Endothelial cell of umbilical vein (primary cell): ENCODE measurements around the gene HOMER1. TPM values are rescaled to one million over a fixed set of nuclear protein-coding genes. Genes with fewer than 3 reads are reported as not detected.

Experiments
- BruUV-seq: library from RNA; stranded (reverse); fragments of 400-500 nt; replicated peaks from 2 replicates; lab custom pipeline; 2021; lab: Mats Ljungman, UMichigan
- CTCF ChIA-PET: fragments of 300-600, 350-600 bp; sonication (Branson Sonifier 250); formaldehyde crosslinking; loops from one replicate; lab custom pipeline; 2021; ENCODE audit warnings: antibody characterized with exemption, inconsistent platforms; lab: Charles Lee
- POLR2A ChIA-PET: fragments of 300-600, 350-600 bp; sonication (Branson Sonifier 250); formaldehyde crosslinking; loops from one replicate; lab custom pipeline; 2021; ENCODE audit warnings: antibody characterized with exemption, inconsistent platforms; lab: Charles Lee
- DNase-seq: peaks from one replicate; pipeline ENCODE4 v3.0.0-alpha.2; 2011; ENCODE audit warnings: low read depth, low spot score
- FAIRE-seq: peaks from 2 replicates; lab custom pipeline; 2011; peaks lifted over from hg19 to GRCh38; lab: Jason Lieb, UNC
- H2AFZ ChIP-seq: 2 replicates; pipeline ENCODE4 v1.6.0; 2012; ENCODE audit warnings: low read depth, low read length, control low read depth, inconsistent platforms
- H3K27ac ChIP-seq: 2 replicates; pipeline ENCODE4 v1.5.1; 2011; ENCODE audit warnings: low read depth, mild to moderate bottlenecking, control low read depth, low read length, moderate library complexity; ENCODE audit not compliant: insufficient read depth
- H3K27me3 ChIP-seq, 2 experiments: 2 replicates each; pipeline versions ENCODE4 v1.6.0 to v1.6.1; 2011; ENCODE audit warnings: low read length in 2 of 2, mixed read lengths in 1 of 2; ENCODE audit not compliant: control insufficient read depth in 2 of 2, insufficient read depth in 2 of 2
- H3K36me3 ChIP-seq, 2 experiments: 2 replicates in 1 of 2; 3 replicates in 1 of 2; pipeline ENCODE4 v1.5.1; 2011; ENCODE audit warnings: low read length in 2 of 2, mild to moderate bottlenecking in 1 of 2, moderate library complexity in 1 of 2; ENCODE audit not compliant: control insufficient read depth in 2 of 2, insufficient read depth in 2 of 2; ENCODE audit errors: extremely low read depth in 1 of 2
- H3K4me1 ChIP-seq: 3 replicates; pipeline ENCODE4 v1.5.1; 2011; ENCODE audit warnings: mild to moderate bottlenecking, low read length; ENCODE audit not compliant: control insufficient read depth, insufficient read depth; ENCODE audit errors: extremely low read depth
- H3K4me2 ChIP-seq: 2 replicates; pipeline ENCODE4 v1.6.1; 2011; ENCODE audit warnings: low read length, control low read depth, mixed read lengths; ENCODE audit not compliant: insufficient read depth
- H3K4me3 ChIP-seq, 3 experiments: fragments of 200-600 bp in 1 of 3; sonication (generic), shearing (Covaris generic) in 1 of 3; replicated peaks in 1 of 3; 2 replicates each; pipeline ENCODE4 v1.5.1; 2011 to 2016; ENCODE audit warnings: control low read depth in 3 of 3, low read length in 3 of 3, mild to moderate bottlenecking in 2 of 3, inconsistent platforms in 1 of 3, low read depth in 1 of 3, moderate library complexity in 1 of 3; ENCODE audit not compliant: insufficient read depth in 1 of 3
- H3K79me2 ChIP-seq: 2 replicates; pipeline ENCODE4 v1.6.0; 2012; ENCODE audit warnings: low read length, inconsistent platforms; ENCODE audit not compliant: control insufficient read depth, insufficient read depth
- H3K9ac ChIP-seq: replicated peaks from 2 replicates; pipeline ENCODE3; 2011; ENCODE audit warnings: low read length, control low read depth; ENCODE audit not compliant: insufficient read depth; ENCODE audit errors: extremely low read depth
- H3K9me1 ChIP-seq: replicated peaks from 3 replicates; pipeline ENCODE4 v1.6.0; 2011; ENCODE audit warnings: mild to moderate bottlenecking, low read length; ENCODE audit not compliant: control insufficient read depth, insufficient read depth; ENCODE audit errors: extremely low read depth
- H3K9me3 ChIP-seq: replicated peaks from 2 replicates; pipeline ENCODE4 v1.5.1; 2012; ENCODE audit warnings: low read length, inconsistent platforms; ENCODE audit not compliant: control insufficient read depth, insufficient read depth
- H4K20me1 ChIP-seq: replicated peaks from 2 replicates; pipeline ENCODE3; 2011; ENCODE audit warnings: mild to moderate bottlenecking, low read length; ENCODE audit not compliant: control insufficient read depth, insufficient read depth; ENCODE audit errors: extremely low read depth
- EZH2 ChIP-seq: IDR thresholded peaks from 2 replicates; pipeline ENCODE4 v1.6.1; 2012; ENCODE audit warnings: borderline replicate concordance, low read depth, mild to moderate bottlenecking, moderate library complexity, low read length, inconsistent platforms; ENCODE audit not compliant: severe bottlenecking
- FOS ChIP-seq: IDR thresholded peaks from 2 replicates; pipeline ENCODE4 v1.6.1; 2011; ENCODE audit warnings: mild to moderate bottlenecking, low read length, moderate library complexity, borderline replicate concordance; ENCODE audit not compliant: insufficient read depth
- GATA2 ChIP-seq: IDR thresholded peaks from 2 replicates; pipeline ENCODE4 v1.7.0; 2011; ENCODE audit warnings: low read depth, mild to moderate bottlenecking, moderate library complexity, mixed read lengths, low read length; ENCODE audit not compliant: insufficient read length, insufficient read depth
- JUN ChIP-seq: IDR thresholded peaks from 2 replicates; pipeline ENCODE4 v1.6.1; 2011; ENCODE audit warnings: borderline replicate concordance, low read depth; ENCODE audit not compliant: insufficient read length, insufficient read depth
- MYC ChIP-seq: IDR thresholded peaks from one replicate; pipeline ENCODE4 v1.6.1; 2011; ENCODE audit warnings: mild to moderate bottlenecking, low read depth, low read length
- POLR2A ChIP-seq: IDR thresholded peaks from 2 replicates; pipeline ENCODE4 v1.6.1; 2012; ENCODE audit warnings: low read depth, mild to moderate bottlenecking, control low read depth, low read length
- POLR2AphosphoS5 ChIP-seq: IDR thresholded peaks from 2 replicates; pipeline ENCODE4 v1.6.1; 2012; ENCODE audit warnings: low read depth, mild to moderate bottlenecking, control low read depth, low read length, moderate library complexity; ENCODE audit not compliant: insufficient read depth
- dilution Hi-C: fragments of 300-500 bp; cut with MboI; formaldehyde crosslinking; loops from one replicate; pipeline ENCODE4 v1.15.0; 2019; ENCODE audit warnings: low sequenced_read_pairs; ENCODE audit not compliant: extremely low pct_ligation_motif_present
- intact Hi-C: fragments of 100-400 bp; cut with micrococcal nuclease; formaldehyde crosslinking; loops from one replicate; pipeline ENCODE4 v1.10.0; 2022
- polyA plus RNA-seq, 4 experiments: library from polyadenylated mRNA; depleted of rRNA in 3 of 4; stranded (reverse) in 3 of 4; unstranded in 1 of 4; fragments of >200 nt; gene quantifications; 2 replicates each; pipeline versions ENCODE4 v1.2.1 to v1.2.3, GENCODE V29; 2011 to 2012; ENCODE audit warnings: missing spikeins in 1 of 4
- total RNA-seq: library from RNA; stranded (reverse); gene quantifications from 2 replicates; pipeline ENCODE4 v1.2.3, GENCODE V29; 2021
- TF ChIP-seq, protein P1 (sequence below): IDR thresholded peaks from 2 replicates; pipeline ENCODE4 v1.6.1; 2011; ENCODE audit not compliant: insufficient read depth, insufficient read length
- TF ChIP-seq, protein P2 (sequence below), 2 donors: IDR thresholded peaks; 1 replicate in 1 of 2; 2 replicates in 1 of 2; pipeline ENCODE4 v1.5.1; 2011; ENCODE audit warnings: low read length in 2 of 2, mild to moderate bottlenecking in 2 of 2, moderate library complexity in 2 of 2, control low read depth in 1 of 2, inconsistent platforms in 1 of 2, low read depth in 1 of 2; ENCODE audit not compliant: insufficient read depth in 1 of 2; ENCODE audit errors: extremely low read depth in 1 of 2

The HOMER1 gene
- total and polyA plus RNA-seq, 2 donors (not counting 3 experiments of a cell fraction or from before 2014, with no cell fraction given), result 0.57 to 3.9 TPM

DNA sequence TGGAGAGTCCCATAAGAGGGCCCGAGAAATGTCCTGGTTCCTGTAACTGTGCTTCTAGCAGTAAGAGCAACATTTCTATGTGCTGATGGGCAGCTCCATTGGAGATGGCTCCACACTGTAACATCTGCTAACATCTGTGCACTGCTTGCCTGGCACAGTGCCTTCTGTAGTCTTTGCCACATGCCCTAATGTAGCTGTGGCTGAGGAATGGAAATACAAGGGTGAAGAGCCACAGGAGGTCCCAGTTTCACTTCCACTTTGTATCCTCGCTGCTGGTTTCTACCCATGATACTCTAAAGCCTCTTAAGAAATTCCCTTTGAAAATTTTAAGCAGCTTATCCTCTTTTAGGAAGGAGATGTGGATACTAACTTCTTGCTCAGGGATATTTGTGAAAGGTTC lies 97.4 kb downstream of the HOMER1 start:
- H3K9me1 ChIP-seq, result no peaks in the 10 kb centered on the region
- BruUV-seq, result no TSS peak
- H3K9me3 ChIP-seq, result no peaks in the 10 kb centered on the region
- H3K4me1 ChIP-seq, result no peaks in the 10 kb centered on the region
- H4K20me1 ChIP-seq, result no peaks in the 10 kb centered on the region
- DNase-seq (no peak), FAIRE-seq (no peak)
- dilution Hi-C loops (no loop called here), intact Hi-C loops (no loop called here)
- TF ChIP-seq MYC, result no peak
- TF ChIP-seq EZH2, result no peak
- TF ChIP-seq FOS, result no peak
- no peak for TF ChIP-seq JUN
- TF ChIP-seq POLR2AphosphoS5, result no peak
- no peak for TF ChIP-seq GATA2
- TF ChIP-seq, protein P1, sequence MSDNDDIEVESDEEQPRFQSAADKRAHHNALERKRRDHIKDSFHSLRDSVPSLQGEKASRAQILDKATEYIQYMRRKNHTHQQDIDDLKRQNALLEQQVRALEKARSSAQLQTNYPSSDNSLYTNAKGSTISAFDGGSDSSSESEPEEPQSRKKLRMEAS, result no peak
- TF ChIP-seq POLR2A, result no peak
- TF ChIP-seq, protein P2, sequence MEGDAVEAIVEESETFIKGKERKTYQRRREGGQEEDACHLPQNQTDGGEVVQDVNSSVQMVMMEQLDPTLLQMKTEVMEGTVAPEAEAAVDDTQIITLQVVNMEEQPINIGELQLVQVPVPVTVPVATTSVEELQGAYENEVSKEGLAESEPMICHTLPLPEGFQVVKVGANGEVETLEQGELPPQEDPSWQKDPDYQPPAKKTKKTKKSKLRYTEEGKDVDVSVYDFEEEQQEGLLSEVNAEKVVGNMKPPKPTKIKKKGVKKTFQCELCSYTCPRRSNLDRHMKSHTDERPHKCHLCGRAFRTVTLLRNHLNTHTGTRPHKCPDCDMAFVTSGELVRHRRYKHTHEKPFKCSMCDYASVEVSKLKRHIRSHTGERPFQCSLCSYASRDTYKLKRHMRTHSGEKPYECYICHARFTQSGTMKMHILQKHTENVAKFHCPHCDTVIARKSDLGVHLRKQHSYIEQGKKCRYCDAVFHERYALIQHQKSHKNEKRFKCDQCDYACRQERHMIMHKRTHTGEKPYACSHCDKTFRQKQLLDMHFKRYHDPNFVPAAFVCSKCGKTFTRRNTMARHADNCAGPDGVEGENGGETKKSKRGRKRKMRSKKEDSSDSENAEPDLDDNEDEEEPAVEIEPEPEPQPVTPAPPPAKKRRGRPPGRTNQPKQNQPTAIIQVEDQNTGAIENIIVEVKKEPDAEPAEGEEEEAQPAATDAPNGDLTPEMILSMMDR (IDR thresholded peaks at IDR 0.05; ENCODE audit: extremely low read depth in 1 of 2, insufficient read depth in 1 of 2, low read depth in 1 of 2, low read length in 2 of 2), result no peak
- no peak overlapping the region for H3K4me3 ChIP-seq
- no peak overlapping the region for H3K9ac ChIP-seq
- H3K27ac ChIP-seq, result no peak overlapping the region
- no peaks in the 10 kb centered on the region for H3K27me3 ChIP-seq
- H3K79me2 ChIP-seq, result no peaks in the 10 kb centered on the region
- ChIA-PET CTCF (interaction anchor here (1.2 kb wide), 1 partner anchor 391 kb away, joined by 4 read pairs; no protein-coding TSS in a partner anchor), POLR2A (no interaction called here)
- no peak overlapping the region for H3K4me2 ChIP-seq
- H2AFZ ChIP-seq, result no peak overlapping the region
- H3K36me3 ChIP-seq, result no peaks in the 10 kb centered on the region
